ENCODE data around the gene TNNI2.
"Not testable (repeated sequence)": the region's sequence is repeated elsewhere in the genome, so short reads cannot be mapped to it uniquely, and the experiment has no call there.

Gene TNNI2

DNA sequence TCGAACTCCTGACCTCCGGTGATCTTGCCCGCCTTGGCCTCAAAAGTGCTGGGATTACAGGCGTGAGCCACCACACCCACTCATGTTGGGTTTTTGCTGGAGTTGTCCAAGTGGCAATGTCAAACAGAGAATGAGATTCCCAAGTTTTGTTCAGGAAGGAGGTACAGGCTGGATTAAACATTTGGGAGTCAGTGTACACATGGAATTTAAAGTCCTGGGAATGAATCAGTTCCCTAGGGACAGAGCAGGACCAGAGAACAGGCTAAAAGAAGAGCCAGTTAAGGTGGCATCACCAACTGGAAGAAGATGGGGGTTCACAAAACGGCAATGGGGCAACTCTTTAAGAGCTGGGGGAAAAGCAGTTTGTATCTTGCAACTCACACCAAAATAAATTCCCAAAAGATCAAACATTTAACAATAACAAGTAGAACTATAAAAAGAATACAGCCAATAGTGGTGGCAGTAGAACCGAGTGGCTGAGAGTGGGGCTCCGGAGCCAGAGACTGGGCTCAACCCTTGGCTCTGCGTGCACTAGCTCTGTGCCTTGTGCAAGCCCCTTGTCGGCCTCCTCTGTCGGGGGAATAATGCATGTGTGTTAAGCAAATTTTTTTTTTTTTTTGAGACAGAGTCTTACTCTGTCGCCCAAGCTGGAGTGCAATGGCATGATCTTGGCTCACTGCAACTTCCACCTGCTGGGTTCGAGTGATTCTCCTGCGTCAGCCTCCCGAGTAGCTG is 41.2 kb upstream of the TNNI2 start:
- TF ChIP-seq, protein P1, sequence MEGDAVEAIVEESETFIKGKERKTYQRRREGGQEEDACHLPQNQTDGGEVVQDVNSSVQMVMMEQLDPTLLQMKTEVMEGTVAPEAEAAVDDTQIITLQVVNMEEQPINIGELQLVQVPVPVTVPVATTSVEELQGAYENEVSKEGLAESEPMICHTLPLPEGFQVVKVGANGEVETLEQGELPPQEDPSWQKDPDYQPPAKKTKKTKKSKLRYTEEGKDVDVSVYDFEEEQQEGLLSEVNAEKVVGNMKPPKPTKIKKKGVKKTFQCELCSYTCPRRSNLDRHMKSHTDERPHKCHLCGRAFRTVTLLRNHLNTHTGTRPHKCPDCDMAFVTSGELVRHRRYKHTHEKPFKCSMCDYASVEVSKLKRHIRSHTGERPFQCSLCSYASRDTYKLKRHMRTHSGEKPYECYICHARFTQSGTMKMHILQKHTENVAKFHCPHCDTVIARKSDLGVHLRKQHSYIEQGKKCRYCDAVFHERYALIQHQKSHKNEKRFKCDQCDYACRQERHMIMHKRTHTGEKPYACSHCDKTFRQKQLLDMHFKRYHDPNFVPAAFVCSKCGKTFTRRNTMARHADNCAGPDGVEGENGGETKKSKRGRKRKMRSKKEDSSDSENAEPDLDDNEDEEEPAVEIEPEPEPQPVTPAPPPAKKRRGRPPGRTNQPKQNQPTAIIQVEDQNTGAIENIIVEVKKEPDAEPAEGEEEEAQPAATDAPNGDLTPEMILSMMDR (IDR thresholded peaks at IDR 0.05) = no peak
- Histone ChIP-seq H3K4me1 (ENCODE audit: control insufficient read depth in 1 of 2, insufficient read depth in 1 of 2, low read depth in 1 of 2, low read length in 1 of 2) (peaks cover 7 to 9% of the 10 kb centered on the region in 2 experiments), H3K27ac (no peak overlapping the region), H3K36me3 (no peaks in the 10 kb centered on the region), H3K27me3 (no peaks in the 10 kb centered on the region), H3K9me3 (no peaks in the 10 kb centered on the region), H3K4me3 (ENCODE audit: low read depth in 1 of 2, low read length in 1 of 2) (no peak overlapping the region)

DNA sequence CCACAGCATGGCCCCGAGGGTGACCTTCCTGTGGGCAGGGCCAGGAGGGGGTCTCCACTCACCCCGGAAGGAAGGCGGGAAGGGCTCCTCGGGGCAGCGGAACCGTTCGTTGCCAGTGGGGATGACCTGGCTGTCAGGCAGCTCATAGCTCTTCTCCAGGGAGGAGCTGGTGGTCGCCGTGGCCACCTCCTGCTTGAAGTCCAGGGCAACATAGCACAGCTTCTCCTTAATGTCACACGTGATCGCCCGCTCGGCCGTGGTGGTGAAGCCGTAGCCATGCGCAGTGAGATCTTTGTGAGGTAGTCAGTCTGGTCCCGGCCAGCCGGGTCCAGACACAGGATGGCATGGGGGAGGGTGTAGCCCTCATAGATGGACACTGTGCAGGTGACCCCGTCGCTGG is 35.5 kb upstream of the TNNI2 start:
- no peak overlapping the region for H3K27ac ChIP-seq
- no peaks in the 10 kb centered on the region for H3K9me3 ChIP-seq

DNA sequence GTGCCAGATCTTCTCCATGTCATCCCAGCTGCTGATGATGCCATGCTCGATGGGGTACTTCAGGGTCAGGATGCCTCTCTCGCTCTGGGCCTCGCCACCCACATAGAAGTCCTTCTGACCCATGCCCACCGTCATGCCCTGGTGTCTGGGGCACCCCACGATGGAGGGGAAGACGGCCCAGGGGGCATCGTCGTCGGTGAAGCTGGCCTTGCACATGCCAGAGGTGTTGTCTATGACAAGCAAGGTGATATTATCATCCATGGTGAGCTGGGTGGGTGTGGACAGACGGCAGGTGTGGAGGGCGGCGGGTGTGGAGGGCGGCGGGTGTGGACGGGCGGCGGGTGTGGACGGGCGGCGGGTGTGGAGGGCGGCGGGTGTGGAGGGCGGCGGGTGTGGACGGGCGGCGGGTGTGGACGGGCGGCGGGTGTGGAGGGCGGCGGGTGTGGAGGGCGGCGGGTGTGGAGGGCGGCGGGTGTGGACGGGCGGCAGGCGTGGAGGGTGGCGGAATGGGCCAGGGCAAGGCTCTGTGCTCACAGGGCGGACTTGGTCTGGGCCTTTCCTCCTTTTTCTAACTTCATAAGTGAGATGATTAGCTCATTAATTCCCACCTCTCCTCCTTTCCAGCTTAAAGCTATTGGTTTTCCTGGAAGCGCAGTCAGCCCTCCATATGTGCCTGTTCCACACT is 34.8 kb upstream of the TNNI2 start:
- H3K27me3 ChIP-seq; H3K27ac ChIP-seq; H3K4me3 ChIP-seq (ENCODE audit: low read depth in 1 of 2, low read length in 1 of 2); H3K36me3 ChIP-seq; H3K9me3 ChIP-seq: not testable (repeated sequence)
- peaks cover 29 to 32% of the 10 kb centered on the region in 2 experiments for H3K4me1 ChIP-seq (ENCODE audit: control insufficient read depth in 1 of 2, insufficient read depth in 1 of 2, low read depth in 1 of 2, low read length in 1 of 2)

More for the DNA sequence above, 35.5 kb upstream of the TNNI2 start:
- TF ChIP-seq, protein P1 (IDR thresholded peaks at IDR 0.05) = no peak
- Histone ChIP-seq H3K36me3 (no peaks in the 10 kb centered on the region), H3K4me1 (ENCODE audit: control insufficient read depth in 1 of 2, insufficient read depth in 1 of 2, low read depth in 1 of 2, low read length in 1 of 2) (peaks cover 23 to 27% of the 10 kb centered on the region in 2 experiments), H3K27me3 (no peaks in the 10 kb centered on the region), H3K4me3 (ENCODE audit: low read depth in 1 of 2, low read length in 1 of 2) (no peak overlapping the region)

DNA sequence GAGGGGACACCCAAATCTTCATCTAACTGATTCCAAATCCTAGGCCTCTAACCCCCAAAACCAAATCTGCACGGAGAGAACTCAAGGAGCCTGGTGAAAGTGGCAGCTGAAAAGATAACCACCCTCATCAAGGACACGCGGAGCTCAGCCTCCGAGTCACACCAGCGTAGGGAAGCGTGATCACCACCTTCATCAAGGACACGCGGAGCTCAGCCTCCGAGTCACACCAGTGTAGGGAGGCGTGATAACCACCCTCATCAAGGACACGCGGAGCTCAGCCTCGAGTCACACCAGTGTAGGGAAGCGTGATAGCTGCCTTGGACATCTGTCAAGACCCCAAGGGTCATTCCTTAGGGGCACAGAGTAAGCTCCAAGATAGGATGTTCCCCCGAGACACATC is 33.3 kb upstream of the TNNI2 start:
- H3K4me1 ChIP-seq (ENCODE audit: control insufficient read depth in 1 of 2, insufficient read depth in 1 of 2, low read depth in 1 of 2, low read length in 1 of 2) = peaks cover 43 to 46% of the 10 kb centered on the region in 2 experiments
- no peaks in the 10 kb centered on the region for H3K9me3 ChIP-seq
- no peak overlapping the region for H3K27ac ChIP-seq
- no peak overlapping the region for H3K4me3 ChIP-seq (ENCODE audit: low read depth in 1 of 2, low read length in 1 of 2)
- no peaks in the 10 kb centered on the region for H3K27me3 ChIP-seq
- no peaks in the 10 kb centered on the region for H3K36me3 ChIP-seq
- TF ChIP-seq, protein P1 (IDR thresholded peaks at IDR 0.05) = no peak

DNA sequence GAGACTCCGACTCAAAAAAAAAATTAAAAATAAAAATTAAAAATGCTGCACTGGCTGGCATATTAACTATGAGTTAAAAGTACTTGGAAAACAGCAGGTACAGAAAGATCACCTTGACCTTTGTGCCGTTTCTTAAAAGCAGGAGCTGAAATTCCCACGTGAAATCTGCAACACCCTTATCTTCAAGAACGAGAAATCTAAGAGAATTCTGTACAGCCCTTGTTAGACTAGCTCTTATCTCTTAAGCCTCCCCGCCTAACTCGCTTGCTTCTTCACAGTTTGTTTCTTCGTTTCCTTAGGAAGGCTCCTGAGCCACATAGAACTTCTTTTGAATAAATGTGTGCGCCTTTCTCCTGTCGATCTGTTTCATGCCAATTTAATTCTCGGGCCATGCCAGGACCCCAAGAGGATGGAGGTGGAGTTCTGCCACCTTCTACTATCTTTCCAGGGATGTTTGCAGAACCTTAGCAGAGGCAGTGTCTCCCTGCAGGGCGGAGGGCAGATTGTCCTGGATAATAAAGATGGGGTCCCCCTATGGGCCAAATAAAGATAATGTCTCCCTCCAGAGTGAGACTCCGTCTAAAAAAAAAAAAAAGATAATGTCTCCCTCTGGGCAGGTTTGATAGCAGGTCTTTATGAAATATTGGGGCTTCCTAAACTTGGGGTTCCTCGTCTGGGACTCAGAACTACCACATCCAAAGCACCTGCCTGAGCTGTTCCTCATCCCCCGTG is 31.4 kb upstream of the TNNI2 start:
- Histone ChIP-seq H3K4me1 (ENCODE audit: control insufficient read depth in 1 of 2, insufficient read depth in 1 of 2, low read depth in 1 of 2, low read length in 1 of 2) (peaks cover 62 to 65% of the 10 kb centered on the region in 2 experiments), H3K36me3 (no peaks in the 10 kb centered on the region), H3K27me3 (no peaks in the 10 kb centered on the region), H3K4me3 (ENCODE audit: low read depth in 1 of 2, low read length in 1 of 2) (no peak overlapping the region), H3K9me3 (no peaks in the 10 kb centered on the region), H3K27ac (no peak overlapping the region)
- TF ChIP-seq, protein P1 (IDR thresholded peaks at IDR 0.05) = no peak

All from neutrophil (primary cell).